Measurements from ENCODE around the gene RFESD.
"Not testable (repeated sequence)": the region's sequence is repeated elsewhere in the genome, so short reads cannot be mapped to it uniquely, and the experiment has no call there.

RFESD gene

GRCh38 chr5:95667678-95668077 is 21.1 kb downstream of the RFESD start:
- no peak for DNase-seq

DNA sequence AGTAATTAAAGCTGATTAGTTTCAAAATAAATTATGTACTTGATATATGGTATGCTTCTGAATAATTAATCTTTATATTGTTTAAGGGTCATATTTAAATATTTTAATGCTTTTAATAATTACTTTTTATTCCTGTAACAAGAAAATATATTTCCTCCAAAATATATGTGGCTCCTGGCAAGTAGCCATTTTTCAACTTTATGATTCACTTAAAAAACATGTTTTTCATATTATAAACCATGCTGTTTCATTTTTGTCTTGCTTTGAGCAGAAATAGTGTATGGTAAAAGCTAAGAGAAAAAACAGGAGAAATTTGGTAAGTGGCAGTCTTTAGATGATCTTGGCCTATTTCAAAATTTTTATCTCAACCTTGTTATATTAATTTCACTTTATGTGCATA is 21.6 kb downstream of the RFESD start:
- DNase-seq, result no peak

GRCh38 chr5:95668728-95669127 is 22.2 kb downstream of the RFESD start:
- no peak for DNase-seq

- no peak for DNase-seq
Observed at GRCh38 chr5:95669540-95669939, 23.0 kb downstream of the RFESD start.

GRCh38 chr5:95669985-95670384 is 23.4 kb downstream of the RFESD start:
- DNase-seq, result no peak

DNA sequence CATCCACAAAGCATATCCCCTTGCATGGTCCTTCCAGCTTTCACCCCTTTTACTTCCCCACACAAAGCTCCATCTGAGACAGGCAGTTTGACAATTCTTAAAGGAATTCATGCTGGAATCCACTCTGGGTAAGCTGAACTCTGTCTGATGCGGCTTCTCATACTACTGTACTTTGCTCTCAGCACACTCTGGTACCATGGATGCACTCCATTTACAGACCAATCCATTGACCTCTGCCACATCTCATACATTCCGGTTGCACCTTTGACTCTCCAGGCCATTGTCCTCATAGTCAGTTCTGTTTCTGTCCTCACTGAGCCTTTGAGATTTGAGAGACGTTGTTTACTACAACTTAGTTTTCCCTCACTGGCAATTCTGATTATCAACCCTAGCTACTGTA is 24.0 kb downstream of the RFESD start:
- DNase-seq, result no peak

DNA sequence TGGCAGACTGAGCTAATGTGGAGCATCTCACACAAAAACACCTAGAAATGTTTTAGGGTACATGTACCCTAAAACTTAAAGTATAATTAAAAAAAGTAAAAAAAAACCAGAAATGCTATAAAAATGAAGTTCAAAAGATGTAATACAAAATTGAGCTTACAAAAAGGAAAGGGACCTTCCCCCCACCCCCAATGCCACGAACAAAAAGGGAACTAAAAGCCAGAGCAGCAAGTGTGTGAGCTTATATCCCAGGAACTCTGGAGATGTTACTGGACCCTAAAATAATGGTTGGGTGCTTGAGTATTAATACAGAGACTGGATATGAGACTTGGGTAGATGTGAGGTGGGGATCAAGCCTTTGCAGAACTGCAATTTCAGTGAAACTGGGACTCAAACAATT is 25.2 kb downstream of the RFESD start:
- DNase-seq, result no peak

DNA sequence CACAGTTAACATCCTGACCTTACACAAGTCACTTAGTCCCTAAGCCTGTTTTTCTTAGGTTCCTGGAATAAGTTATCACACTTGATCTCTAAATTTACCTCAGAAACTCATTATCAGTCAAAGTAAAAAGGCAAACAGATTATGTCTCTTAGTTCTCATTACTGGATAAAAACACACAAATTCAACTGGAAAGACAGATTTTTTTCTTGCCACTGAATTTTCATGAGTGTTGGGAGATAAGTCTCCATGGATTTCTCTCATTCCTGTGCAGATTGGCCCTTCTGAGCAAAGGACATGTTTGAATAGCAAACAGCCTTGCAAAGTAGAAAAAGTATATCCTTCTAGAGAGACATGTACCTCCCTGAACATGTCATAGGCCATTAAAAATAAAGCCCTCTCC is 26.1 kb downstream of the RFESD start:
- no peak for DNase-seq

GRCh38 chr5:95673081-95673480 is 26.5 kb downstream of the RFESD start:
- DNase-seq, result no peak

GRCh38 chr5:95682891-95683290 is 36.3 kb downstream of the RFESD start, which contains the start of gene SPATA9:
TSS of gene SPATA9 (minus strand) at chr5:95682991. CDS start at chr5:95682854, 137 bp downstream.
- no peak for DNase-seq

GRCh38 chr5:95684361-95684760 is 37.8 kb downstream of the RFESD start:
- no peak for DNase-seq

DNA sequence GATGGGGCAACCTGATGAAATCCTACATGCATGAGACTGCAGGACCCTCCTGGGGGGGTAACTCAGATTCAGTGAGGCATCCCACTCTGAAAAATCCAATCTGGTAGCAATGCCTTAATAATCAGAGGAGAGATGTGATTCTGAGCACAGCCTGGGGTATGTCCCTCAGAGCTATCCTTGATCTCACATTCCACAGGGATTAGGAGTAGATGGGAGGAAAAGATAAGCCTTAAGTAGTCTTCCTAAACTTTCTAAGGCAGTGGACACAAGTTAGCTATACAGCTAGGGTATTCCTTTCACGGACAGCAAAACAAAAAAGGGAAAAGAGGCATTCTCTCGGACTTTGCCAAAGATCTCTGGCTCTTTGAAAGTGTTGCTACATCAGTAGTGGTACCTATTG is 40.1 kb downstream of the RFESD start:
- DNase-seq, result no peak

DNA sequence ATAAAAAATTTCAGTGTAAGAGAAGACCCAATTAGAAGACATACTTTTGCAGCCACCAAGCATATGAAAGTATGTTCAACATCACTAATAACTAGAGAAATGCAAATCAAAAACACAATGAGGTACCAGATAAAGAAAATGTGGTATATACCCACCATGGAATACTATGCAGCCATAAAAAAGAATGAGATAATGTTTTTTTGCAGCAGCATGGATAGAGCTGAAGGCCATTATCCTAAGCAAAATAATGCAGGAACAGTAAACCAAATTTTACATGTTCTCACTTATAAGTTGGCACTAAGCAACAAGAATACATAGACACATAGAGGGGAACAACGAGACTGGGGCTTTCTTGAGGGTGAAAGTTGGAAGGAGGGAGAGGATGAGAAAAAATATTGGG is 43.1 kb downstream of the RFESD start:
- DNase-seq, result no peak

DNA sequence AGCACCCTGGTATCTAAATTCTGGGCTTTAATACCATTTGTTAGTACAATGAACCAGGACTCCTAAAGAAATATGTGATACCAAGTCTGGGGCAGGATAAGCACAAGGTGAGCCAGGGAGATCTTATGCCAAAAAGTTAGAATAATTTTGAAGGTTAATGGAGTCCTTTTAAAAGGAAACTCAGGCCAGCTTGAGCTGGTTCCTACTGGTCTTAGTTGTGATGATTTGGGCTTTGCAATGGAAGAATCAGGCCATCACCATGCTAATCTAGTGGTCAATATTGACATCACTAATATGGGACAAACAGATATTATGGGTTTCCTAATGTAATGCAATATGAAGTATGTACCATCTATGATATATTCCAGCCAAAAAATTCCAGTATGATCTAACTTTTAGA is 43.8 kb downstream of the RFESD start:
- no peak for DNase-seq

GRCh38 chr5:95697781-95698681 is 51.5 kb downstream of the RFESD start:
- peak in 1 of 3 experiments; percentile 1 for DNase-seq

DNA sequence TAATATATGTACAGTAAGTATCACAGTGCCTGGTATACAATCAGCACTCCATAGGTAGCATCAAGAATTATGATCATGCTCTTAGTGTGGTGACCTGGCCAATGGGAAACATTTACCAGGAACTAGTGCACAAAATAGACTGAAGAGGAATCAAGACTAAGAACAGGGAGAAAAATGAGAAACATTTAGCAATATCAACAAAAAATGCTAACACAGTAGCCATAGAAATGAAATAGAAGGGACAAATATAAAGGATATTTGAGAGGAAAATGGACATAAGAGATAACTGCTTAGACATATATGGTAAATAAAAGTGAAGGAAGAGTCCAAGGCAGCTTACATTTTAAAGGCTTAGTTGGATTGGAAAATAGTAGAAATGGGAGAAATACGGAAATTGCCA is 52.8 kb downstream of the RFESD start:
- DNase-seq, result no peak

DNA sequence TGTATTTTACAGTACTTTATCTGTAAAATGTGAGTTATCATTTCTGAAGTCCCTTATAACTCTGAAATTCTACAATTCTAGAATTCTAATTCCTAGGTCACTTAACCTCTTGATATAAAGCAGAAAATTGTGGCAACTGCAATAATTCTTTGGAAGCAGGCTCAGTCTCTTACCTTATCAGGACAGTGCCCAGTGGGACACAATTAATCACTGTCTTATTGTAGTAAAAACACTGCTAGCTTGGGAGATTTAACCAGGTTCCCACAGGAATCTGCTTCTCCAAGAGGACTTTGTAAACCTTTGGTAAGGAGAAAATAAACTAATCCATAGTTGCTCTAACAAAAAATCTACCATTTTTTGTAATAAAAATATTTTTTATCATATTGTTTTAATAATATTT is 54.5 kb downstream of the RFESD start:
- DNase-seq, result peak in 1 of 3 experiments; percentile 2

DNA sequence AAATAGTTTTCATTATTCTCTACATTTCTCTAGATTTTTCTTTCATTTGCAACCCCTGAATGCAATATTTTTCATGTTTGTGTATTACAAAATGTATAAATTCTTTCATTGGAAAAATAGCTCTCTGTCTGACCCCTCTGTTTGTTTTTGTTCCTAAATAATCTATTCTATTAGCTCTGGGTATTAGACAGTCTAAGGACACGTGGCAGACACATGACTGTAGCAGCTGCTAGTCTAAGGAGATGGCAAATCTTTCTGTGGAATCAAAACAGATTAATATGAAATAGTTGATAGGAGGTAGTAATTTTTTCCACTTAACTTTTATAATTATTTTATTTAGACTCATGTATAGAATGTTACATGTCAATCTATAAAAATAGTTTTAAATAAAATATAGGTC is 57.6 kb downstream of the RFESD start:
- no peak for DNase-seq

GRCh38 chr5:95706196-95706595 is 59.6 kb downstream of the RFESD start:
- not testable (repeated sequence) for DNase-seq

DNA sequence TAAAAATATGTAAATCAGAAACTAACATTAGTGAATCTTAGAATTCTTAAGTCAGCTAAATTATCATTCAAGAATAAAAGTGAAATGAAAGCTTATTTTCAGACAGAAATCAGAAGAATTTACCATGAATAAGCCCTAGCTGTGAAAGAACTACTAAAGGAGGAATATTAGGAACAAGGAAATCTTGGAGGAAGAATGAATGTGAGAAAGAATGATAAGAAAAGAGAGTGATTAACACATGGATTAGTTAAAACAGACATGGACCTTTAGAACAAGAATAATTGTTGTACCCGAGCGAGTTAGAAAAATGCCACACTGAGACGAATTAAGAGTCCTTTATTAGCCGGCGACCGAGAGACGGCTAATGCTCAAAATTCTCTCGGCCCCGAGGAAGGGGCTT is 60.5 kb downstream of the RFESD start:
- no peak for DNase-seq

Measured in NCI-H1417 (cell line).